NK-92 (cell line): ENCODE data around the gene SPRY1.

Experiments used
- DNase-seq: peaks from one replicate; lab custom pipeline; 2025; ENCODE audit not compliant: unreplicated experiment; lab: John Stamatoyannopoulos, UW

Gene SPRY1

DNA sequence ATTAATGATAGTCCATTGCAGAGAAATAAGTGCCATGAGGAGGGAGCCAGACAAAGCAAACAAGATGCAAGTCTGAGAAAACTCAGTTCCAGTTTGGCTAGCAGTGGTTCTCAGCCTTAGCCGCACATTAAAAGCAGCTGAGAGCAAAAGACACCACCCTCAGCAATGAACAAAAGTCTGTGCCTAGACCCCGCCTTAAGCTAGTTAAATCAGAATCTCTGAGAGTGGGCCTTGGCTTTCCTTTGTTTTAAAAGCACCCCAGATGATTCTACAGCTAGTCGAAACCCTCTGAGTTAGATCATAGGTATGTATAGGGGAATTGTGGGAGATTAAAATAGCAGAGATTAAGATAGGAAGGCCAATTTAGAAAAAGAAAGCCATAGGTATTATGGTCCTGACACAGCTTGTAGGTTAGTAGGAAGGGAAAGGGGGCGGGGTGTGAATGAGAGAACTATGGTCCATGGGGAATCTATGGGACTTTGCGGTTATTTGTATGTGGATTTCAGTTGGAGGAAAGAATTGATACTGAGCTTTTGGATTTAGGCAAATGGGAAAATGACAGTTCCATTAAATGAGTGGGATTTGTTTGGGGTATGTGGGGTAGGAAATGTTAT is 12.0 kb downstream of the SPRY1 start:
- no peak for DNase-seq

DNA sequence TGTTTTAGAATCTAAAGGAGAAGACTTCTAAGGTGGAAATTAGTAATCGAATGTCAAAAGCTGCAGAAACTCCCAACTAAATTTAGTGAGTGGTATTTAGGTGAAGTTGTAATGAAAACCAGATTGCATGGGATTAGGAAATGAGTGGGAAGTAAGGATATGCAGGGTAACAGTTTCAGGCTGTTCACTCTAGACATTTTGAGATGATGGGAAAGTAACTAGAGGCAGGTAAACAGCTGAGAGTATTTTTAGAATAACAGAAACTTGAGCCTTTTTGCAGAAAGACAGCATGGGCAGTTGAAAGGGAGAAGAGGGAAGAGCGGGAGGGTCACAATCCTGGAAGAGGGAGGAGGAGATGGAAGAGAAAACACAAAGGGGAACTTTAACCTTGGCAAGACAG is 12.7 kb downstream of the SPRY1 start:
- DNase-seq, result no peak

DNA sequence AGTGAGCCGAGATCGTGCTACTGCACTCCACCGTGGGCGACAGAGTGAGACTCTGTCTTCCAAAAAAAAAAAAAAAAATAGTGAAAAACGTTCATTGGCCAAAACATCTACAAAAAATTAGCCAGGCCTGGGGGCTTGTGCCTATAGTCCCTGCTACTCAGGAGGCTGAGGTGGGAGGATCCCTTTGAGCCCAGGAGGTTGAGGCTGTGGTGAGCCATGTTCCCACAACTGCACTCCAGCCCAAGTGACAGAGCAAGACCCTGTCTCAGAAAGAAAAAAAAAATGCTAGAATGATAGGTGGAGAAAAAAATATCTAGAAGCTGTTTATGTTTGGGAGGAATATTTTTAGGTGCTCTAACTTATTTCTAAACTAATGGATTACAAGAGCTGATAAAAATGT is 14.9 kb downstream of the SPRY1 start:
- DNase-seq, result no peak

DNA sequence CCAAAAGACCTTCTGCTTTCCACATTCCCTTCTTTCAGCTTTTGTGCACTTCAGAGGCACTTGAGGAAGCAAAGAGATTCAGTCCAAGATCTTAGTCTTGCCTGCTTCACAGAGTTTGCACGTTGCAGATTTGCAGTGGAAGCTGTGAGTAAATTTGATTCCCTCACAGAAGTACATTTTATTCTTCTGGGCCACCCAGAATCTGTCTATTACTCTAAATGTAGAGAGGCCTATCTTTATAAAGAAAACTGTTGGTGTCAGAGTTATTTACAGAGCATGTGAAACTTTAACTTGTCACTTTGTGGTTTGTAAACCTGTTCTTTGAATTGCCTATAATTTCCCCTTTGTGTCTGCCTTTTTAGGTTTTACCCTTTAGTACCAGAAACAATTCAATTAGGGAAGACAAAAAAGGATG is 15.5 kb downstream of the SPRY1 start:
- DNase-seq, result no peak

DNA sequence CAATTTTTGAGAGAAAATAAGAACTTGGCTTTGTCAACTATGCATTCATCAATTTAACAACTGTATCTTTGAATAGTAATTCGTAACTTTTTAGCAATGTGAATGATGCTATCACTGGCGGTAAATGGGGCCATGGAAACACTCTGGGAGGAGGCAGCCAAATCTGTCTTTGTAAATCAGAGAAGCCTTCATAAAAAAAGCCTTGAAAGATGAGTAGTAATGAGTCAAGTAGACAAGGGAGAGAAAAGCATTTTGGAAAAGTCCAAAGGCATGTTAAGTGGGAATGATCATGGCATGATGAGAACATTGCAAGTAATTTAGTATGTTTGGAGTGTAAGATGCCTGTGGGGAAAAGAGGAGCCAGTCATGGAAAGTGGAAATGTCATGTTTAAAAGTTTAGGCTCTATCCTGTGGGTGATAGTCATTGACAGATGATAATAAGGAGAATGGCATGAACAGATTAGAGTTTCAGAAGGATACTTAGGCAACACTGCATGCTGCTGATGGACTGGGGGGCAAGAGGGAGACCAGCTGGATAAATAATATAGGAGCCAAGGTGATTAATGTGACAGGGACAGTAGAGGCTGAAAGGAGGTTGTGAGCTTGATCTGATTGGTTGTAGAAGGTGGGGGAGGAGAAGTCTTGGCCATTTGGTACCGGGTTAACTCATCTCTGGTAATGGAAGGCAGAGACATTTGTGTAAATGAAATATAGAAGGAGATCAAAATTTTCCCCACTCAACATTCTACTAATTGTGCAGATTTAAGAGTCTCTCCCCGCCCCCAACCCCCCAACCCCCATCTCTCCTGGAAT is 16.3 kb downstream of the SPRY1 start:
- DNase-seq, result no peak

DNA sequence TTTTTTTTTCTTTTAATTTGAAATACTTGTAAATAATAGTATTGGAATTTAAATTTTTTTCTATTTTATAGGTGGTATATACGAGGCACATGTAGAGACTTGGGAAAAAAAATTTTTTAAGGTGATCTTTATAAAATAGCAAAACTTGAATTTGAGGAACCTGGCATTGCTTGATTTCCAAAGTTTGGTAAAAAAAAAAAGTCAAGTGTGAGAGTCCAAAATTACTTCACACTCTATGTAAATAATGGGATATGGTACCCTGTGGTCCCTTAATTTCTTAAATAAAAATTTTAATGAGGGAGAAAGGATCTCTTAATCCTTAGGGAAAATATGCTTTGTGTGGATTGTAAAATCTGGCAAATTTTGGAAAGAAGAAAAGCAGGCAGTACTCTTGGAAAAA is 19.0 kb downstream of the SPRY1 start:
- DNase-seq, result no peak

DNA sequence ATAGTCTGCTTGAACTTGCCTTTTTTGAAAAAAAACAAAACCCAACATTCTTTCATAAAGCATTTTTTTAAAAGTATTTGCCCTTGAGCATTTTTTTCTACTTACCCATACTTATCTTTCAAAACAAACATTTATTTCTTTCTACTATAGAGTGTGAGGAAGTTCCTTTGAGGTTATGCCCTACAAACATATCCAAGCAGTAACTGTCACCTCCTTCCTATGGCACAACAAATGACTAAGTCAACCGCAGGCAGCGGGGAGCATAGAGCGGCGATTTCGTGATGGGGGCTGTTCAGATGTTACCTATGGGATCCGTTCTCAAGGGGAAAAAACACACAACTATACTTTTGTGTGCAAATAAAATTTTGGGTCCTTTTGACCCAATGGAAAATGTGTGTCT is 19.4 kb downstream of the SPRY1 start:
- DNase-seq, result no peak

DNA sequence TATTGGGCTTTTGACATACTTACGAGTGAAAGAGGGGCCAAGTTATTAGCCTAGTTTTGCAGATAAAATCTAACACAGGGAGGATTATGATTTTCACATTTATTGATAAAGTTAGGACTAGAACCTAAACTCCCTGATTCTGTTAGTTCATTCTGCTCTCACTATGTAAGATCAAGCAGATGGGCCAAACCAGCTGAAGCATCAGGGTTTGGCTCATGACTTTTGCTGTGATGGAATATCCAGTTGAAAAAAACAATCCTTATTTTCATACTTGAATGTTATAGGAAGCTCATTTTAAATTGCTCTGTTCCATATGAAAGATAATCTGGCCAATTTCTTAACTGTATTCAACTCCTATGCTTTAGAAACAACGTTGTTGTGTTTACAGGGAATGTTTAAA is 21.2 kb downstream of the SPRY1 start:
- no peak for DNase-seq

DNA sequence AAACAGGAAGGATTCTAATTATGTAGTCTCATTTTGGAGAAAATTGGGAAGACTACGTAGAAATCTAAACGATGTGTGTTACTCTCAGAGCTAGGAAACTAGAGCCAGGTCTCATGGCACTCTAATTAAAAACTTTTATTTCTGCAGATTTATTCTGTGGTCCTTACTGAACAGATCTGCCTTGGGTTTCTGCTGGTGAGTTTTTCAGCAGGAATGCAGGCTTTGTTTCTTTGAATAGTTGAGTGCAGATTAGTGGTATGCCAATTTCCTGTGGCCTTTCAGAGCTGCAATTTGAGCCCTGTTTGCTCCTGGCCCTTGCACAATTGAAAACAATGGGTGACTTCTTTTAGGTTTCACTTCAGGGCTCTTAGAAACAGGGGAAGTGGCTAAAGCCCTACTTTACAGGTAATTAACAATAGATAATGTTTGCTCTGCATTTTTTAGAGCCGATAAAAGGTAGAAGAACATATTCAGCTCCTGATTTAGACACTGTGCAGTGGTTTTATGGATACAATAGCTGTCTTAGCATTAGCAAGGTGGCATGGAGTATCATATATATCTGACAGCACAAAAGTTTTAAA is 21.8 kb downstream of the SPRY1 start:
- DNase-seq, result no peak

DNA sequence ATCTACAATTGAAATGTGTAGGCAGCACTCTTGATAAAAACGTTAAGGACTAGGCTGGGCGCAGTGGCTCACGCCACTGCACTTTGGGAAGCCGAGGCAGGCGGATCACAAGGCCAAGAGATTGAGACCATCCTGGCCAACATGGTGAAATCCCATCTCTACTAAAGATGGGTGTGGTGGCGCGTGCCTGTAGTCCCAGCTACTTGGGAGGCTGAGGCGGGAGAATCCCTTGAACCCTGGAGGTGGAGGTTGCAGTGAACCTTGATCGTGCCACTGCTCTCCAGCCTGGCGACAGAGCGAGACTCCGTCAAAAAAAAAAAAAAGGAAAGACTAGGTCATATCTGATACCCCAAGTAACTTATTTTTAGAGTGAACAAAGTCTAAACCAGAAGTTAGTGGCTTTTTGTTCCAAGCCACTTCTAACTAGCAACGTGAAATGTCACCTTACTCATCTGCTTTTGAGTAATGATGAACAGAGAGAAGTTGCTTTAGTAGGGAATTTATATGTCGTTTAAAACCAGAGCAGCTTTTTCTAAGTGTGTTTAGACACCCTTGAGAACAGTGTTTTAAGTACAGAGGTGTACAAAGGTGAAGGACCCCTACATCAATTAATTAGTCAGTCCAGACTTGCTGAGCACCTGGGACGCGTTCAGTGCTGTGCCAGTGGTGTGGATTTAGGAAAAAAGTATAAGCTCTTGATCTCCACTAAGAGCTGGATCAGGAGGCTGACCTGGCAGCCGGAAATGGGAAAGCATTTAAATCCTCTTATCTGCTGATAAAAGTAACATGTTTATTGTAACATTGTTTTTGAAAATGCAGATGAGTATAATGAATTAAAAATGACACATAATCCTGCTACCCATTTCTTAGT is 23.5 kb downstream of the SPRY1 start:
- no peak for DNase-seq

DNA sequence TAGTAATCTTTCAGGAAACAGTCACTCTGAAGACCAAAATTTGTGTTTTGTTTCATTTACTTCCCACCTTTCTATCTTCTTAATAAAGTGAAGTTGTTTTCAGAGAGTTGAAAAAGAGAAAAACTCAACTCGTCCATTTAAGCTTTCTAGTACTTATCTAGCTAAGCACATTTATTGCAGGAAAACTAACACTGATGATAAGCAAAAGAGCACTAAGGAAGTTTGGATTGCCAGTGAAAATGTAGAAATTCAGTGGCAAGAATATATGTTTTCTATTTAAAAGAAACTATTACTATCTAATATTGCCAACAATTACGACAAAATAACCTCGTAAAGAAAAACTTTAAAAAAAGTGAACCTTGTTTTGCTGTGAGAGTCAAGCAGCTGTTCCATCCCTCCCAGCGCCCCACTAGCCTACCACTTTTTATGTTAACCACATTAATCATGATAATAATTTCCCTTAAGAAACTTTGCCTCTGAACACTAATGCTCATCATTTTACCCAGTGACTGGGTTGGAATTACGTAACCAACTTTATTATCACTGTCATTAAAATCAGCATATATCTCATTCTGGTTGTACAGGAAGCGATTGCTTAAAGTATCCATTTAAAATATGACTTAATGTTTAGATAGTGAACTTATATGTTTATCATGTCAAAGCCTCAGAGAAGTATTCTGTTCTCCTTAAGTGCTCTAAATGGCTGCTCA is 24.8 kb downstream of the SPRY1 start:
- no peak for DNase-seq

DNA sequence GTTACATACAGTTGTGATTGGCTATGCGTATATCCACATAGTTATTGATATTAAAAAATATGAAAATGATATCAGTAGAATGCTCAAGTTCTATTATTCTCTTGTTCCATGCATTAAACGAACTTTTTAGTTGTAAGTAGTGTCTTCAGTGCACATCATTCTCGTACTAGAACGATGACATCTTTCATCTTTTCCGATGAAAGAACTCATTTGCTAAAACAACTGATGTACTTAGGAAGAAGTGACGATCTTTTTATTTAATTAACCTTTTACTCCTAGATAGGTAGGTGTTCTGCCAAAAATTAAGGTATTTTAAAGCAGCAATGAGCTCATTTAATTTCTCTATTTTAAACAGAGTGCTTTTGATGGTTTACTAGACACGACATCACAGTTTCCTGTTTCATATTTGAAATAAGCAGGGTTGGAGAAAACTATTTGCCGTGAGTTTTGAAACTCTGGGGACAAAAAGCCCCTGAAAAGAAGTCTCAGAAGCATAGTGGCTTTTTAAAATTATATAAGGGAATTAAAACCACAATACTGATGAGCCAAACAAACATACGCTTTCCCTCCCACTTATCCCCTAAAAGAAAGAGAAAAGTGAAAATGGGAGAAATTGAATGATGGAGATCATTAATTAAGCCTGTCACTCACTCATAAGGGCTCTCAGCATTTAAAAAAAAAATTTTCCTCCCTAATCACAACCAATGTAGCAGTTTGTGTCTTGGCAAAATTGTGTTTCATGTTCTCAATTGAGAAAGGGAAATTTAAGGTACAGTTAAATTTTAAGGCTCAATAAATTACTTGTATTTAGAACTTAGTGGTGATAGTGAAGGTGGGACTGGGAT is 25.6 kb downstream of the SPRY1 start:
- DNase-seq, result no peak

DNA sequence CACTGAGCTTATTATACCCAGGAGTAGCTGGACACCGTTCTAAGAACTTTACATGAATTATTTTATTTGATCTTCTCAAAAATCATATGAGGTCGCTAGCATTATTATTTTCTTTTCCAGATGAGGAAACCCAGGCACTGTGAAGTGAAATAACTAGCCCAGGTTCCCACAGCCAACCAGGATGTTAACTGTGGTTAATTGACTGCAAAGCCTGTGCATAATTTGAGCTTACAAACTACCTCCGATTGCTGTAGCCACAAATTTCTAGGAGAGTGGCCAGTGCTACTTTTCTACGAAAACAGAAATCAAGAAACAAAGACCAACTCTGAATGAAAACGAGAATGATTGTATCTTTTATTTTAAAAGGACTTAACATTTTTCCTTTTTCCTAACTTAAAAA is 27.2 kb downstream of the SPRY1 start:
- DNase-seq, result no peak

DNA sequence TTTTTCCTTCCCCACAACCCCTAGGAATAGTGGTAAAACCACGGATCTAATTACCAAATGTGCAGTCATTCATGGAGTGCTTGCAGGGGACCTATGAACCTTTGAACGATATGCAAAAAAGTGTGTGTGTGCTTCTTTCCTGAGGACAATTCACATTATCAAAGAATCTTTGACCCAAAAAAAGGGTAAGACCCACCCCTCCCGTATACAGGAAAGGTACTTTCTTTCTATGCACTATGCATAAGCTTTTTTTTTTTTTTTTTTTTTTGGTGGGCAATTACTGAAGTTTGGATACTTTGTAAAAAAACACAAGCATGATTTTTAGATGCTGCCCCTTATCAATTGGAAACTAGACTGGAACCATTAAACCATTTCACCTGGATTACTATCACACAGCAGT is 31.4 kb downstream of the SPRY1 start:
- no peak for DNase-seq

DNA sequence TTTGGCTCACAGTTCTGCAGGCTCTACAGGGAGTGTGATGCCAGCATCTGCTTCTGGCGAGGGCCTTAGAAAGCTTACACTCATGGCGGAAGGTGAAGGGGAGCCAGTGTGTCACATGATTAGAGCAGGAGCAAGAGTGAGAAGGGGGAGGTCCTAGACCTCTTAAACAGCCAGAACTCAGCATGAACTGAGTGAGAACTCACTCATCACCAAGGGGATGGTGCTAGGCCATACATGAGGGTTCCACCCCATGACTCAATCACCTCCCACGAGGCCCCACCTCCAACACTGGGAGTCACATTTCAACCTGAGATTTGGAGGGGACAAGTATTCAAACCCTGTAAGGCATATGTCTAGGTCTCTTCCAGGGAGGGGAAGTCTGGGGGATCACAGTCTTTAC is 33.4 kb downstream of the SPRY1 start:
- no peak for DNase-seq

DNA sequence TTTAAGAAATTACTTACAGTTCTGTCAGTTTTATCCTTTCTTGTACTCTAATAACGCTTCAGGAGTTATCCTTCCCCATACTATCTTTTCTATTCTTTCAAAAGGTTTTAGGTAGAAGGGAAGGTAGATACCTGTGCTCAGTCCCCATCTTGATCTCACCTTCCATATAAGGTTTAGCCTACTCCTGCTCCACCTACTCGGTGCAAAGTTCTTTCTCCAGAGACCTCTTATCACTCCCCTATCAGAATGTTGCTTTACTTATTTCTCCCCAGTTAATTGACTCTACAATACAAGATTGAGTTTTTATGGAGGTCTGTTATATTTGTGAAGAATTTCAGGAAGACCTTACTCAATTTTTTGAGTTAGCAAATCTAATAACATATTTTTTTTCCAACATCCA is 33.9 kb downstream of the SPRY1 start:
- no peak for DNase-seq

DNA sequence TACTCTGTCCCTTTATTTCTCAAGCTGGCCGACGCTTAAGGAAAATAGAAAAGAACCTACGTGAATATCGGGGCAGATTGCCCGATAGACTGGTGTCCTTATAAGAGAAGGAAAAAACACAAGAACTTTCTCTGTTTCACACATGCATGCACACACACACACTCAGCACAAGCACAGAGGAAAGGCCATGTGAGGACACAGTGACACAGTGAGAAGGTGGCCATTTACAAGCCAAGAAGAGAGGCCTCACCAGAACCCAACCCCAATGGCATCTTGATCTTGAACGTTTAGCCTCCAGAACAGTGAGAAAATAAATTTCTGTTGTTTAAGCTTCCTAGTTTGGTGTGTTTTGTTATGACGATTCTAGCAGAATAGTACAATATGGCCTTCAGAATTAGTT is 37.0 kb downstream of the SPRY1 start:
- DNase-seq, result no peak

DNA sequence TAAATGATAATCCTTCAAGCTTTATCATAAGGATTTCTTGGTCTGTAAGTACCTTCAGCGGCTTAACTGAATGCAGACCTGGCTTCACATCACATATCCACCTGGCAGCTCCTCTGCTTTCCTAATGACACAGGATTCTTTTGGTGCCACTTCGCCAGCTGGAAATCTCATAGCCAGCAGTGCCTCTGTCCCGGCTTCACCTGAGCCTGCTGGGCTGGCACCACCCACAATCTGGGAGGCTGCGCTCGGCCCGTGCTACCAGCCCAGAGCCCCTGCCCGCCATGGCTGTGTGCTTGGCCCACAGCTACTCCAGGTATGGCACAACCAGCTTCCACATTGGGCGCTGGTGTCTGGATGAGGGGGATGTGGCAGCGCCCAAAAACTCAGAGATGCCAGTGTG is 37.4 kb downstream of the SPRY1 start:
- DNase-seq, result no peak

DNA sequence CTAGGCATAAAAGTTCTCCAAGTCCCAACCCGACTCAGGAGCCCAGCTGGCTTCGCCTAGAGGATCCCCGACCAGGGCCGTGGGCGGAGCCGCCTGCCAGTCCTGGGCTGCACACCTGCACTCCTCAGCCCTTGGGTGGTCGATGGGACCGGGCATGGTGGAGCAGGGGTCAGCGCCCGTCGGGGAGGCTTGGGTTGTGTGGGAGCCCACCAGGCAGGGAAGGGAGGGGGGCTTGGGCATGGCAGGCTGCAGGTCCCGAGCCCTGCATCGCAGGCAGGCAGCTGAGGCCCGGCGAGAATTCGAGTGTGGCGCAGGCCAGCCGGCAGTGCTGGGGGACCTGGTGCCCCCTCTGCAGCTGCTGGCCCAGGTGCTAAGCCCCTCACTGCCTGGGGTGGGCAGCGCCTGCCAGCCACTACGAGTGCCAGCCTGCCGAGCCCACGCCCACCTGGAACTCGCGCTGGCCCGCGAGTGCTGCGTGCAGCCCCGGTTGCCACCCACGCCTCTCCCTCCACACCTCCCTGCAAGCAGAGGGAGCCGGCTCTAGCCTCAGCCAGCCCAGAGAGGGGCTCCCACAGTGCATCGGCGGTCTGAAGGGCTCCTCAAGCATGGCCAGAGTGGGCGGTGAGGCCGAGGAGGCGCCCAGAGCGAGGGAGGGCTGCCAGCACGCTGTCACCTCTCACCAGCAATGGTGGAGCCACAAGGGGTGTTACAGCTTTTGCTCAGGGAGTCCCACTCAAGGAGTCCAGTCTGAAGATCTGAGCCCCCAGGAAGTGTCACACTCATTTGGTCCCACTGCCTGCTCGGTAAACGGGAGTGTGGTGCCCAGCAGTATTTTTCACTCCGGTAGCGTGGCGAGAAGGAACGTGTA is 38.9 kb downstream of the SPRY1 start:
- no peak for DNase-seq
